AG09309 (cell line): Measurements from ENCODE around the gene F12.

ENCODE experiments used
- DNase-seq: peaks from one replicate; pipeline ENCODE4 v3.0.0-alpha.2; 2010; ENCODE audit warnings: low read depth
- H3K4me3 ChIP-seq: 2 replicates; pipeline ENCODE4 v1.5.1; 2011; ENCODE audit warnings: mild to moderate bottlenecking, low read depth, low read length, moderate library complexity; ENCODE audit not compliant: control insufficient read depth
- TF ChIP-seq, protein P1 (sequence below): IDR thresholded peaks from 2 replicates; pipeline ENCODE4 v1.5.1; 2011; ENCODE audit warnings: mild to moderate bottlenecking, low read depth, low read length, inconsistent platforms; ENCODE audit not compliant: insufficient read depth, control insufficient read depth; ENCODE audit errors: missing control alignments

The F12 gene

DNA sequence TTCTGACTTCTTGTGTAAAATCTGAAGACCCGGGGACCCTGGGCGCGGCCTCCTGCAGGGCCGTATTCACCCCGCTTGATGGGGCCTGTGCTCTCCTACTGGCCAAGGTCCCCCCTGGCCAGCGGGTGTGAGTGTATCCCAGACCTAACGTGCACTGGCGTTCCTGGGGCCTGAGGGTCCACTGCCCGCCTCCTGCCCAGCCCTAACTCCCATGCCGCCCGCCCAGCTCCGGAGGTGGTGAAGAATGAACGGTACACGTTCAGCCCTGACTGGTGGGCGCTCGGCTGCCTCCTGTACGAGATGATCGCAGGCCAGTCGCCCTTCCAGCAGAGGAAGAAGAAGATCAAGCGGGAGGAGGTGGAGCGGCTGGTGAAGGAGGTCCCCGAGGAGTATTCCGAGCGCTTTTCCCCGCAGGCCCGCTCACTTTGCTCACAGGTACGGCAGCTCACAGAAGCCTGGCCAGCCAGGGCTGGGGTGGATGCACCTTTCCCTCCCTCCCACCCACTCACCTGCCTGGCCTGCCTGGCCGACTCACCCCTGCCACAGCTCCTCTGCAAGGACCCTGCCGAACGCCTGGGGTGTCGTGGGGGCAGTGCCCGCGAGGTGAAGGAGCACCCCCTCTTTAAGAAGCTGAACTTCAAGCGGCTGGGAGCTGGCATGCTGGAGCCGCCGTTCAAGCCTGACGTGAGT, 26.6 kb upstream of the F12 start:
- DNase-seq = no peak
- TF ChIP-seq, protein P1, sequence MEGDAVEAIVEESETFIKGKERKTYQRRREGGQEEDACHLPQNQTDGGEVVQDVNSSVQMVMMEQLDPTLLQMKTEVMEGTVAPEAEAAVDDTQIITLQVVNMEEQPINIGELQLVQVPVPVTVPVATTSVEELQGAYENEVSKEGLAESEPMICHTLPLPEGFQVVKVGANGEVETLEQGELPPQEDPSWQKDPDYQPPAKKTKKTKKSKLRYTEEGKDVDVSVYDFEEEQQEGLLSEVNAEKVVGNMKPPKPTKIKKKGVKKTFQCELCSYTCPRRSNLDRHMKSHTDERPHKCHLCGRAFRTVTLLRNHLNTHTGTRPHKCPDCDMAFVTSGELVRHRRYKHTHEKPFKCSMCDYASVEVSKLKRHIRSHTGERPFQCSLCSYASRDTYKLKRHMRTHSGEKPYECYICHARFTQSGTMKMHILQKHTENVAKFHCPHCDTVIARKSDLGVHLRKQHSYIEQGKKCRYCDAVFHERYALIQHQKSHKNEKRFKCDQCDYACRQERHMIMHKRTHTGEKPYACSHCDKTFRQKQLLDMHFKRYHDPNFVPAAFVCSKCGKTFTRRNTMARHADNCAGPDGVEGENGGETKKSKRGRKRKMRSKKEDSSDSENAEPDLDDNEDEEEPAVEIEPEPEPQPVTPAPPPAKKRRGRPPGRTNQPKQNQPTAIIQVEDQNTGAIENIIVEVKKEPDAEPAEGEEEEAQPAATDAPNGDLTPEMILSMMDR = no peak
- no peak overlapping the region for H3K4me3 ChIP-seq

DNA sequence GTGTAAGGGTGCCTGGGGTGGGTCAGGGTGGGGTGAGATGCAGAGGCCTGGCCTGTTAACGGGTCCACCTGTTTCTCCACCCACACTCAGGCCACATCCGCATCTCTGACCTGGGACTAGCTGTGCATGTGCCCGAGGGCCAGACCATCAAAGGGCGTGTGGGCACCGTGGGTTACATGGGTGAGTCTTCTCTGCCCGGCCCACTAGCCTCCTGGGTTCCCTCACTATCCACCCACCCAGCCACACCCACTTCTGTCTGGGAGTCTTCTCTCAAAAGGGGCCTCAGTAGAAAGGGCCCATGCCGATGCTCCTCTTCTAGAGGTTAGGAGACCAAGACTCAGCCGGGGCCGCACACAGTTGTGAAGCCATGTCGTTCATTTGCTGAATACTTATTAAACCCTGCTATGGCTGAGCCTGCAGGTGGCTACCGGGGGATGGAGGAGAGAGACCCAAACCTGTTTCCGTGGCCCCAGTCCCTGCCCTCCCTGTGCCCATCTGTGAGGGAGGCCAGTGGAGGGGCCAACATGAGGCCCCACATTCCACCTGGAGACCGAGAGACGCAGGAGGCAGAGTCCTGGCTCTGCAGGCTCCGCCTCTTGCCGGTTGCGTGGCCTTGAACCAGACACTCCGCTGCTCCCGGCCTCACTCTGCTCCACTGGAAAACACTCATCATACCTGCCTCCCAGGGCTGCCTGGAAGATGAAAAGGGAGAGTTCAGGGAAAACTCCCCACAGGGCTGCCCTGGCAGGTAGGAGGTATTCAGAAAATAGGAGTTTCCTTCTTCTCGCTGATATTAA, 25.8 kb upstream of the F12 start:
- TF ChIP-seq, protein P1 = no peak

DNA sequence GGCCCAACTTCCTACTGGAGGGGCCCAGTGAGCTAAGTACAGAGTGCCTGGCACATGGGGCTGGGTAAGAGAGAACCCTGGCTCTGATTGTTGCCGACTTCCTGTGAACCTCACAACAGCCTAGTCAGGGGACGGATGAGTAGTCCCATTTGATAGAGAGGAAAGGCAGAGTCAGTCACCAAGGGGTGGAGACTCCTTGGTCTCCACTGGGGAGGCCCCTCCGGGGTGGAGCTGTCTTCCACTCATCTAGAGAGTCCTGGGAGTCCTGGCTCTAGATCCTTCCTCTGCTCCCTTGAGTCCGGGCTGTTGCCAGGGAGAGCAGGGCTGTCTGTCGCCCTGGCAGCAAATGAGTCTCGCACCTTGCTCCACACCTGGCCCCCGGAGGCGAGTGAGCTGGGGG, 25.1 kb upstream of the F12 start:
- H3K4me3 ChIP-seq = no peak overlapping the region
- TF ChIP-seq, protein P1 = no peak
- no peak for DNase-seq

More for the DNA sequence above, 25.8 kb upstream of the F12 start:
- no peak overlapping the region for H3K4me3 ChIP-seq
- no peak for DNase-seq

DNA sequence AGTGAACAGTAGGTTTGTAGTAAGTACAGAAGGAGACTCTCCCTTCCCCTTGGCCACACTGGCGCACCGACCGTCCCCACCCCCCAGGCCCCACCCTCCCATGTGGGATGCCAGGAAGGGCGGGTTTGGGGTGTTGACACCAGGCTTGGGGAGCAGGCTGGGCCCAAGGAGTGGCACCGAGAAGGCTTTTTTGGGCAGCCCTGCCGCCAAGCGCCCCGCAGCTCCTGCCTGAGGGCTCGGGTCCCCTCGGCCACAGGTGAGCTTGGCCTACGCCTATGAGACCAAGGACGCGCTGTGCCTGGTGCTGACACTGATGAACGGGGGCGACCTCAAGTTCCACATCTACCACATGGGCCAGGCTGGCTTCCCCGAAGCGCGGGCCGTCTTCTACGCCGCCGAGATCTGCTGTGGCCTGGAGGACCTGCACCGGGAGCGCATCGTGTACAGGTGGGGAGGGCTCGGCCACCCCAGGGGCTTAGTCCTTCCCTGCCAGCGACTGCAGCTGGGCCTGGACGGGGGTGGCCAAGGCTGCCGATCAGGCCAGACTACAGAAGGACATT, 24.4 kb upstream of the F12 start:
- no peak overlapping the region for H3K4me3 ChIP-seq
- DNase-seq = no peak
- TF ChIP-seq, protein P1 = no peak

DNA sequence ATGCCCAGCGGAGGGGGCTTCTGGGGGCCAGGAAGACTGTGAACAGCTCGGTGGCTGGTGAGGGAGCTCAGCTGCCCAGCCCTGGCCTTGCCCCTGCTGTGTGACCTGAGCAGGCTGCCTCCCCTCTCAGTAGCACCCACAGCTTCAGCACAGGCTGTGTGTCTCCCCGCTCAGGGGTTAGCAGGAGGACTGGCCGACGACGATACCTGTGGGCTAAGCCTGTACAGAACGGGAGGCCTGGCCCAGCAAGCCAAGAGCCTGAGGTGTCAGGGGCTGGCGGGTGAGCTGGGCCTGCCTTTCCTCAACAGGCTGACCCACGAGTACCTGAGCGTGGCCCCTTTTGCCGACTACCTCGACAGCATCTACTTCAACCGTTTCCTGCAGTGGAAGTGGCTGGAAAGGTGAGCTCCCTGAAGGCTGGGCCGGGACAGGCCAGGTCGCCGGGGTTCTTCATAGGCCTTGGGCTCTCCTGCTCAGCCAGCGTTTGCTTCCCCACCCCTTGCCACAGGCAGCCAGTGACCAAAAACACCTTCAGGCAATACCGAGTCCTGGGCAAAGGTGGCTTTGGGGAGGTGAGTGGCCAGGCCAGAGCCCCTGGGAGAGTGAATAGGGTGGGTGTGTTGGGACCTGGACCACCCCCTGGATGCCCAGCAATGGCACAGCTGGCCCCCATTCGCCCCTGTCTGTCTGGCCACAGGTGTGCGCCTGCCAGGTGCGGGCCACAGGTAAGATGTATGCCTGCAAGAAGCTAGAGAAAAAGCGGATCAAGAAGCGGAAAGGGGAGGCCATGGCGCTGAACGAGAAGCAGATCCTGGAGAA, 23.7 kb upstream of the F12 start:
- TF ChIP-seq, protein P1 = no peak
- DNase-seq = no peak
- no peak overlapping the region for H3K4me3 ChIP-seq

DNA sequence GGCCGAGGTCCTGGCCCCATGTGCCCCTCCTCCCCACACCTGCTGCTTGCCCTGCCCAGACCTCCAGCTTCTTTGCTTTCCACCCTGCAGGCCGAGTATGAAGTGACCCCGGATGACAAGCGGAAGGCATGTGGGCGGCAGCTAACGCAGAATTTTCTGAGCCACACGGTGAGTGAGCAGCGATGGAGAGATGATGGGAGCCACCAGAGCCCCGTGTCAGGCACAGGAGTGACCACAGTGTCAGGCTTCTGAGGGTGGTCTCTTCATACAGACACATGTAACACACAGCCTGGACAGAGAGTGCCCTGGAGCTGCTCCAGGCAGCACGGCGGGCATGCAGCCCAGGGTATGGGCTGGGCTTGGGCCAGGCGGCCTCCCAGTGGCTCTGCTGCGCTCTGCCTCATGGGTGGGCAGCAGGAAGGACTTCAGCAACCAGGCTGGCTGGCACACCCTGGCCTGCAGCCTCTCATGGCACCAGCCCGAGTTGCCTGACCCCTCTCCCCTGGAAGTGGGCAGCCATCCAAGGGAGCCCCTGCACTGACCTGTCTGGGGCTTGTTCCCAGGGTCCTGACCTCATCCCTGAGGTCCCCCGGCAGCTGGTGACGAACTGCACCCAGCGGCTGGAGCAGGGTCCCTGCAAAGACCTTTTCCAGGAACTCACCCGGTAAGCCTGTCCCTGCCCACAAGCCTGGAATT, 22.9 kb upstream of the F12 start:
- TF ChIP-seq, protein P1 = no peak
- no peak for DNase-seq
- no peak overlapping the region for H3K4me3 ChIP-seq
